NCI-H2227 treated with DMSO at 0.1 percent for 48 hours (cell line): ENCODE results near the gene RAVER2.
"Not testable (repeated sequence)": the region's sequence is repeated elsewhere in the genome, so short reads cannot be mapped to it uniquely, and the experiment has no call there.

Experiments
- DNase-seq: peaks from one replicate; lab custom pipeline; 2025; lab: John Stamatoyannopoulos, UW

RAVER2 gene

DNA sequence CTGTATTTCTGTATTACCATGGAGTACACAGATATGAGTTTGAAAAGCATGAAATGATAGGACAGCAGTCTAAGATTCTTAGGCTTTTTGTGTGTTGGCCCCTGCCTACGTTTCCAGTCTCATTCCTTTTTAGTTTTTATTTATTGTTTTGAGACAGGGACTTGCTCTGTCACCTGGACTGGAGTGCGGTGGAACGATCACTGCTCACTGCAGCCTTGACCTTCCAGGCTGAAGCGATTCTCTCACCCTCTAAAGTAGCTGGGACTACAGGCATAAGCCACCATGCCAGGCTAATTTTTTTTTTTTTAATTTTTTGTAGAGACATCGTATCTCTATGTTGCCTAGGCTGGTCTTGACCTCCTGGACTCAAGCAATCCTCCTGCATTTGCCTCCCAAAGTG is 3.8 kb downstream of the RAVER2 start:
- DNase-seq = no peak

DNA sequence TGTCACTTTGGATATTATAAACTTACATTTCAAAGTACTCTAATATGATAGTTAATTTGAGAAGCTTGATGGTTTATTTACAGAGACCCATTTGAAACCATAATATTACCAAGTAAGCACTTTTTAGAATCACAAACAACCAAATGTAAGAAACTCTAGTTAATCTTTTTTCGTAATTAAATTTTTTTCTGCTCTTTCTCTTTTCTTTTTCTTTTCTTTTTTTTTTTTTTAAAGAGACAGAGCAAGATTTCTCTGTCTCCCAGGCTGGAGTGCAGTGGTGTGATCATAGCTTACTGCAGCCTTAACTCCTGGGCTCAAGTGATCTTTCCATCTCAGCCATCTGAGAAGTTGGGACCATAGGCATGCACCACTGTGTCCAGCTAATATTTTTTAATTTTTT is 5.2 kb downstream of the RAVER2 start:
- DNase-seq = no peak

DNA sequence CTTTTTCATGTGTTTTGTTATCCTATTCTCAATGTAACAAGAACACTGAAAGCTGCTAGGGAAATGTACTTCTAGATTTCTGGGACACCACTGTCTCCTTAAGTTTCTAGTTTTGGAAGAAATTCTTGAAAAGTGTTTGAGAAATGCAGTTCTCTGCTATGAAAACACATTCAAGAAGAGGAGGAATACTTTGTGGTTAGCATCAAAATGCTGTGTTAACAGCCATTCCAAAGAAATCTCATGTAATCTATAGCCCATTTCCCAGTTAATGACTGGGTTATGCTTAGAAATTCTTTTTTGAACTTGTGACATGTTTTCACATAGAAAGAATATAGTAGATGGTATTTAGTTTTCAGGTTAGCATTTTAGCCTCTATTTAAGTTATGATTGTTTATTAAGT is 6.0 kb downstream of the RAVER2 start:
- DNase-seq = no peak

DNA sequence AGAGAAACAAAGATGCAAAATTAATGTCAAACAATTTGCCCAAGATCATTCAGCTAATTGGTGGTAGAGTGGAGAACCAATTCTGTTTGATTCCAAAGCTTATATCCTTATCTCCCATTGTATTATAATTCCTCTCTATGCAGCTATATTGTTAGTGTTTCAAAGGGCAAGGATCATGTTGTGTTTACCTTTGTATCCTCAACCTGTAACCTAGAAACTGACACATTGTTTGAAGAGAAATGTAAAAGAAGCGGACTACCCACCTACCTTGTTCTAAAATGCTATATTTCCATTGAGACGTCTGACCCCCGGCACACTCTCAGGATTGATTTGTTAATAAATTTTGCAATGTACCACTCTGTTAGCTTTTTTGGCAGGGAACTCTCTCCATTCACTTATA is 9.3 kb downstream of the RAVER2 start:
- DNase-seq = no peak

DNA sequence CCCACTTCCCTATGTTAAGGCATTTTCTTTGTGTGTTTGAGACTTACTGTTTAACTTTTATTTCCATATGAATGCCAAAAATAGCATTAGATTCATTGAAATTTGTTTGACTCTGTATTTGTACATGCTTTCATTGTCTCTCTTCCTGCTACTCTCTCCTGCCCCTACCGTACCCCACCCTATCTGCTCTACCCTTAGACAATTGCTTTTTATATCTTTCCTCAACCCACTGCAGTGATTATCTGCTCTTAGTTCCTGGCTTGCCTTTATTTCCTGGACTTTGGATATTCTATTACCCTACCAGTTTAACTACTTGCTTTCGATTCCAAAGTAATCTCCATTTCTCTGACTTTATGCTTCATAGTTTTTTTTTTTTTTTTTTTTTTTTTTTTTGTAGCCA is 10.5 kb downstream of the RAVER2 start:
- DNase-seq = no peak

DNA sequence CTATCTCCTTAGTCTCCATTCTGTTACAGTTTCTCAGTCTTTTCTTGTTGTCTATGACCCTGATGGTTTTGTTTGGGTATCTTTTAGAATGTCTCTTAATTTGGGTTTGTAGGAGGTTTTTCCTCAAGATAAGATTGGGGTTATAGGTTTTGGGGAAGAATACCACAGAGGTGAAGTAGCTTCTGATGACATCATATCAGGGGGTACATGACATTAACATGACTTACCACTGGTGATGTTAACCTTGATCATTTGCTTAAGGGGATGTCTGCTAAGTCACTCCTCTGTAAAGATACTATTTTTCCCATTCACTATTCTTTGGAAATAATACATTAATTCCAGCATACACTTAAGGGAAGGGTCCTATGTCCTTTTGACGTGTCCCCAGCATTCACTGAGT is 11.9 kb downstream of the RAVER2 start:
- no peak for DNase-seq

DNA sequence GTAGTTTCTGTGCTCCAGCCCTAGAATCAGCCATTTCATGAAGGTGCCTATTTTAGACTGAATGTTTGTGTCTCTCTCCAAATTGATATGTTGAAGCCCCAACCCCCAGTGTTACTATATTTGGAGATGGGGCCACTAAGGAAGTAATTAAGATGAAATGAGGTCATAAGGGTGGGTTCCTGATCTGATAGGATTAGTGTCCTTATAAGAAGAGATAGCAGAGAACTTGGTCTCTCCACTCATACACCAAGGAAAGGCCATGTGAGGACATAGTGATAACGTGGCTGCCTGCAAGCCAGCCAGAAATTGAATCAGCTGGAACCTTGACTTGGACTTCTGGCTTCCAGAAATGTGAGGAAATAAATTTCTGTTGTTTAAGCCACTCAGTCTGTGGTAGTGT is 12.3 kb downstream of the RAVER2 start:
- no peak for DNase-seq

DNA sequence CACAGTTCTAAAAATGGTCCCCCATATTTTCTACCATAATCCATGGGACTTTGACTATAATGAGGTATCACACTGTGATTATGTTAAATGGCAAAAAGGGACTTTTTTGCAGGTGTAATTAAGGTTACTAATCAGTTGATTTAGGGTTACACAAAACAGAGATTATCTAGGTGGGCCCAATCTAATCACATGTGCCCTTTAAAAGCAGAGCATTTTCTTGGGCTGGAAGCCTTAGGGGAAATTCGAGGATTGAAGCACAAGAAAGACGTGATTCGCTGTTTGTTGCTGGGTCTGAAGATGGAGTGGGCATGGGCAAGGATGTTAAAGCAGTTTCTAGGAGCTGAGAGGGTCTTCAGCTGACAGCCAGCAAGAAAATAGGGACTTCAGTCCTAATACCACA is 13.4 kb downstream of the RAVER2 start:
- DNase-seq = no peak

DNA sequence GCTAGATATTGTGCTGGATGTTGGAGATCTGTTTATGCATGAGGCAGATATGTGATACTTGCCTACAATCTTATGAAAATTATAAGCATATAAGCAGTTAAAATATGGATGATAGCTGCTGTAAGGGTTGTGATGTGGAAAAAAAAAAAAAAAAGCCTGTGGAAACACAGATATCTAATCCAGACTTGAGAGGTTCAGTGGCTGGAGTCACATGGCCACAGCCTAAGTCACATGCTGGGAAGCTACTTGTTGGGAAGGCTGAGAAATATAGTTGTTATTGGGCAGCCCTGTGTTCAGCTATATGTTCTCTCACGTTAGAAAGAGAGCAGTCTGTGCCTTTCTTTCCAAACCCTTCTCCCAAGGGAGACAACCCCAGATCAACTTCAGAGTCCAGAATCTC is 15.1 kb downstream of the RAVER2 start:
- DNase-seq = no peak

DNA sequence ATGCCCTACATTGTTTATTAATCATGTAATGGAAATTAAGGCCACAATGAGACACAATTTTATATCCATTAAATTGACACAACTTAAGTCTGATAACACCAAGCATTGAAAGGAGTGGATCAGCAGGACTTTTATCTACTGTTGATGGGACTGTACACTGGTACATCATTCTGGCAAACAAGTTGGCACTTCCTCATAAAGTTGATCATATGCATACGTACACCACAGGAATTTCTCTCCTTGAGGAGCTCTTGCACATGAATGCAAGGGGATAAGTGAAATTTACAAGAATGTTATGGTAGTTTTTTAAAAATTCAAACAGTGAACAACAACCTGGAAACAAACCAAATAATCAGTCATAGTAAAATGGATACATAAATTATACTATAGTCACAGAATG is 20.1 kb downstream of the RAVER2 start:
- no peak for DNase-seq

DNA sequence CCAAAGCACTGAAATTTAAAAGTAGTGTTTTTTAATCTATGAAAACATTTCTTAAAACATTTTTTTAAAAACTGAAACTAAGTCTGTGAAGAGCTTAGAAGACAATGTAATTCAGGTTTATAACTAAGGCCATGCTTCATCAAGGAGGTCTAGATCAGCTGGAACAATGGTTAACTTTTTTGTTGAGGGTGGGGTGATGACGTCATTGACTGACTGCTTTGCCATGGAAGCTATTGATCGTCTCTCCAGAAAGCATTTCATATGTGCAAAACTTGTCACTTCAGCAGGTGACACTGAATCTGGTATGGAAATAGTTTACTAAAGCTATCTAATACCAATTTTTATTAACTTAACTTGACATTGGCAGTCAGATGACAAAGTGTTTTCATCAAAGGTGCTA is 21.0 kb downstream of the RAVER2 start:
- DNase-seq = no peak

DNA sequence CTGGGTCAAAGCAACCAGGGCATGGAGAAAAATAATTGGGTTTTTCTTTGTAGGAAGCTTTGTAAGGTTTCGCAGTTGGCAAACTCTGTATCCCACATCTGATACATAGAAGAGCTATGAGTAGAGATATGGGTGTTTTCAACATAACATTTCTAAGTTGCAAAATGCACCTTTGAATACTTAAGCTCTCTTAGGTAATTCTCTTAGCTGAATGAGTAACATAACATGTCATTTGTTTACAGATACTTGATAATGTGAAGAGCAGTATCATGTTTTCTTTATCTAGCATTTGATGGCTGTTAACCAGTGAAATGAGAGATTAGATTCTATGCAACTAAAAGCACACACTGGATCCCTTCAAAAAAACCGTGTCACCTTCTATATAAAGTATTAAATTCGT is 21.6 kb downstream of the RAVER2 start:
- no peak for DNase-seq

DNA sequence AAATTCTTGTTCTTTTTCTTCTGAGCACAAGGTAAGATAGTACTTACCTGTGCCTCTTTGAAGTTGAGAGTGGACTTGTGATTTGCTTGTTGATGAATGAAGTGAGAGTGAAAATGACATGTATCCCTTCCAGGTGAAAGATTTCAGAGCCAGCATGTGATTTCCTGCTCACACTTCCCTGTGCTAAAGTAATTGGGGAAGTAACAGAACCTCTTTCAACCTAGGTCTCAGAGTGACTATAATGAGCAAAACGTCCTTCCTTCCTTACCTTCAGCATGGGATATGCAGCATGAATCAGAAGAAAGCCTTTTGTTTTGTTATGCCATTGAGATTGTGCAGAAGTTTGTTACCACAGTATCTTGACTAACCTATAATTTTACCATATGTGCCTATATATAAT is 24.6 kb downstream of the RAVER2 start:
- DNase-seq = no peak

DNA sequence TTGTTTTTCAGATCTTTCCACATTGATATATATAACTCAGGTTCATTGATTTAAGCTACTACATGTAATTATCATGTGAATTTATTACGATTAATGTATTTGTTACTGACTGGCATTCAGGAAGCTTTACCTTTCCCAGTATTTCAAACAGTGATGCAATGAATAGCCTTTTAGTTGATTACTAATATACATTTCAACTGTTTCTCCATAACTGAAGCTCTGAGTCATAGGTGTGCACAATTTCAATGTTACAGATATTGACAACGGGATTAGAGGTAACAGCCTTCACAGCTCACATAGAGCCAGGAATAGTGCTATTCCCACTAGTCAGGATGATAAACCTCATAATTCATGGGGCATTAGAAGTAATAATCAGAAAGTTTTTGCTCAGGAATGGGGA is 25.1 kb downstream of the RAVER2 start:
- no peak for DNase-seq

DNA sequence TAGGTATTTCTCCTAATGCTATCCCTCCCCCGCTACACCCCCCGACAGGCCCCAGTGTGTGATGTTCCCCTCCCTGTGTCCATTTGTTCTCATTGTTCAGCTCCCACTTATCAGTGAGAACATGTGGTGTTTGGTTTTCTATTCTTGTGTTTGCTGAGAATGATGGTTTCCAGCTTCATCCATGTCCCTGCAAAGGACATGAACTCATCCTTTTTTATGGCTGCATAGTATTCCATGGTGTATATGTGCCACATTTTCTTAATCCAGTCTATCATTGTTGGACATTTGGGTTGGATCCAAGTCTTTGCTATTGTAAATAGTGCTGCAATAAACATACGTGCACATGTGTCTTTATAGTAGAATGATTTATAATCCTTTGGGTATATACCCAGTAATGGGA is 28.4 kb downstream of the RAVER2 start:
- DNase-seq = not testable (repeated sequence)

DNA sequence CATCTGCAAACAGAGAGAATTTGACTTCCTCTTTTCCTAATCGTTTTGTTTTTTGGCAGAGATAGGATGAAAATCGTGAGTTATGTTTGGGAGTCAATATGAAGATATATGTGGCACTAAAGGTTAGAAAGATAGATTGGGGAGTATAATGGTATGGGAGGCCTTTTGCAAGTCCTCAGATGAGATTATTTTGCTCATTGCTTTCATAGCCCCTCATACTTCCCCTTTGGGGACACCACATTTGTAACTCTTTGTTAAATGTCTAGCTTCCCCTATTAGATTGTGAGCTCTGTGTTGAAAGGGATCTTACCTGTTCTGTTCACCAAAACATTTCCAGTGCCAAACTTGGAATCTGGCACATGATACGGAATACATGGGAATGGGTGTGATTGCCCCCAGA is 30.2 kb downstream of the RAVER2 start:
- no peak for DNase-seq

DNA sequence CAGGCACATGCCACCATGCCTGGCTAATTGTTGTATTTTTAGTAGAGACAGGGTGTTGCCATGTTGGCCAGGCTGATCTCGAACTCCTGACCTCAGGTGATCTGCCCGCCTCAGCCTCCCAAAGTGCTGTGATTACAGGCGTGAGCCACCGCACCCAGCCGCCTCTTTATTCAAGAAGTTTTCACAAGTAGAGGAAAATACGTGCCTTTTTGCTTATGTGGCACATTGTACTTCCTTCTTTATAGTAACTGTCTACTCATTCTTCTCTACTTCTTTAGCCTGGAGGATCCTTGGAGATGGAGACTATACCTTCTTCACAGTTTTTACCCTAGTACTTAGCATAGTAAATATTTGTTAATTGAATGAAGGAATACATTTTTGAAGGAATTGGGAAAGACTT is 37.2 kb downstream of the RAVER2 start:
- DNase-seq = not testable (repeated sequence)

DNA sequence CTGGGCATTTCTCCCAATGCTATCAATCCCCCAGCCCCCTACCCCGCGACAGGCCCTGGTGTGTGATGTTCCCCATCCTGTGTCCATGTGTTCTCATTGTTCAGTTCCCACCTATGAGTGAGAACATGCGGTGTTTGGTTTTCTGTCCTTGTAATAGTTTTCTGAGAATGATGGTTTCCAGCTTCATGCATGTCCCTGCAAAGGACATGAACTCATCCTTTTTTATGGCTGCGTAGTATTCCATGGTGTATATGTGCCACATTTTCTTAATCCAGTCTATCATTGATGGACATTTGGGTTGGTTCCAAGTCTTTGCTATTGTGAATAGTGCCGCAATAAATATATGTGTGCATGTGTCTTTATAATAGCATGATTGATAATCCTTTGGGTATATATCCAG is 38.0 kb downstream of the RAVER2 start:
- not testable (repeated sequence) for DNase-seq

DNA sequence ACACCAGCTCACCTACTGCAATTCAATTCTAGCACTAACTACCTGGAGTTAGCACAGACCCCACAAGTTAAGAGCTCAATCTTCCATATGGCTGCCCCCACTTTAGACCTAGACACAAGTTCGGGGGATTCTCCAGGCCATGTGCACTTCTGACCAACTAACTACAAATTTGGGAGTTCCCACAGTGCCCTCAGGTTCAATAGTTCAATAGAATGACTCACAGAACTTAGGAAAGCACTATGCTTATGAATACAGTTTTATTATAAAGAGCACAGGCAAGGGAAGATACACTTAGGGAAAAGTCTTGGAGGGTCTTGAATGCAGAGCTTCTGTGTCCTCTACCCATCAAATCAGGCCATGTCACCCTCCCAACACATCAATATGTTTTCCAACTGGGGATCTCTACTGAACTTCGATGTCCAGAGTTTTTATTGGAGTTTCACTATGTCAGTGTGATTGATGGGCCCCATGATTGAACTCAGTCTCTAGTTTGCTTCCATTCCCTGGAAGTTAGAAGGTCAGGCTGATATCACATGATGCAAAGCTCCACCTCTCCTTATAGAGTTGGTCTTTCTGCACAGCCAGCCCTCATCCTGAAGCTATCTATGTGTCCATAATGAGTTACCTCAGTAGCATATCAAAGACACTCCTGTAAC is 46.1 kb downstream of the RAVER2 start:
- no peak for DNase-seq

DNA sequence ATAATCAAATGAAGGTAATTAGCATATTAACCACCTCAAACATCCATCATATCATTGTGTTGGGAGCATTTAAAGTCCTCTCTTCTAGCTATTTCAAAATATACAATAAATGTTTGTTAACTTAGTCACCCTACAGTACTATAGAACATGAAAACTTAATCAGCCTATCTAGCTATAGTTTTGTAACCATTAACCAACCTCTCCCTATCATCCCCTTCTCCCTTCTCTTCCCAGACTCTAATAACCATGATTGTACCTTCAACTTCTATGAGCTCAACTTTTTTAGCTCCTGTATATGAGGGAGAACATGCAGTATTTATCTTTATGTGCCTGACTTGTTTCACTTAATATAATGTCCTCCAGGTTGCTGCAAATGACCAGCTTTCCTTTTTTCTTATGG is 54.0 kb downstream of the RAVER2 start:
- no peak for DNase-seq

DNA sequence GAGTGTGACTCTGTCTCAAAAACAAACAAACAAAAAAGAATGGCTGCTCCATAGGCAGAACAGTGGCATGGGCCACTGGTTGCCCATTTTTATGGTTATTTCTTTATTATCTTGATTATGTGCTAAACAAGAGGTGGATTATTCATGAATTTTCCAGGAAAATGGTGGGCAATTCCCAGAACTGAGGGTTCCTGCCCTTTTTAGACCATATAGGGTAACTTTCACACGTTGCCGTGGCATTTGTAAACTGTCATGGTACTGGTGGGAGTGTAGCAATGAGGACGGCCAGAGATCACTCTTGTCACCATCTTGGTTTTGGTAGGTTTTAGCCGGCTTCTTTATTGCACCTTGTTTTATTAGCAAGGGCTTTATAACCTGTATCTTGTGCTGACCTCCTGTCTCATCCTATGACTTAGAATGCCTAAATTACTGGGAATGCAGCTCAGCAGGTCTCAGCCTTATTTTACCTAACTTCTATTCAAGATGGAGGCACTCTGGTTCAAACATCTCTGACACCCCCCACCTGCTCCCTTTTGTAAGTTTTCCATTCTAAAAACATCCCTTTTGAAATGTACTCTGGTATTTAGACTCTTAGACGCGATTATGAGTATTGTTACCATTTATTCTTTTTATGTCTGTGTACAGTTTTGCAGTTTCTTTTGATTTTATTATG is 57.1 kb downstream of the RAVER2 start:
- DNase-seq = no peak

DNA sequence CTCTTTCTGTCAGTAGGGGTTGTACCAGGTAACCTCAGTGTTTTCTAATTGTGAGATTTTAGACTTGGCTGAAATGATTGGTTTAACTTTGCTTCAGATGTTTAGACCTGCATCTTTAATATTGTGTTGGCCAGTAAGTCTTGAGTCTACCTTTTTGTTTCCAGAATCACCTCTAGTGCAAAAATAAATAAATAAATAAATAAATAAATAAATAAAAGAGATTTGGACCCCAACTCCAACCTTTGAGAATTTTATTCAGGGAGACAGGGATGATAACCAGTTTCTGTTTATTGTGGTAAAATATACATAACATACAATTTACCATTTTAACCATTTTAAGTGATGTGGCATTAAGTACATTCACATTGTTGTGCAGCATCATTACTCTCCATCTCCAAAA is 64.4 kb downstream of the RAVER2 start:
- no peak for DNase-seq

DNA sequence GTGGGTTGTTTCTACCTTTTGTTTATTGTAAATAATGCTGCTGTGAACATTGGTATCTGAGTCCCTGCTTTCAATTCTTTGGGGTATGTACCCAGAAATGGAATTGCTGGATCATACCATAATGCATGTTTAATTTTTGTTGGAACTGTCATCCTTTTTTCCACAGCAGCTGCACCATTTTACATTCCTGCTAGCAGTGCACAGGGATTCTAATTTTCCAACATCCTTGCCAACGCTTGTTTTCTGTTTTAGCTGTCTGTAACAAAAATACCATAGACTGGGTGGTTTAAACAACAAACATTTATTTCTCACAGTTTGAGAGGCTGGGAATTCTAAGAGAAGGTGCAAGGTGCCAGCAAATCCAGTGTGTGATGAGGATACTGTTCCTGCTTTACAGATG is 65.1 kb downstream of the RAVER2 start:
- no peak for DNase-seq

DNA sequence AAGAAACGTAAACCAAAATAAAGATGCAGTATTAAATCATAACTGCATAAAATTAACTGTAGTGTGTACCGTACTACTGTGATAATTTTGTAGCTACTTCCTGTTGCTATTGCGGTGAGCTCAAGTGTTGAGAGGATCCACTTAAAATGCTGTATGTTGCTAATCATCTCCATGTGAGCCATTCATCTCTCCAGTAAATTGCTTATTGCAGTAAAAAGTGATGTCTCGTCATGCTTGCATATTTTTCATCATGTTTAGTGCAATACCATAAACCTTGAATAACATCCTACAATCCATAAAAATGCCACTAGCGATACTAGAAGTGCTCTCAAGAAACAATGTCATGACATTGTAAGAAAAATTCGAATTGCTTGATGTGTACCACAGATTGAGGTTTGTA is 66.3 kb downstream of the RAVER2 start:
- DNase-seq = no peak
